Lung (tissue), 12 donors: Measurements from ENCODE around the gene RPS14. TPM values are rescaled to one million over a fixed set of nuclear protein-coding genes. Genes with fewer than 3 reads are reported as not detected.

Experiments used
- ATAC-seq: fragments of 200-7000 bp; cut with Tn5 transposase; one replicate; pipeline ENCODE4 v1.9.1; 2020; ENCODE audit warnings: moderate number of reproducible peaks; ENCODE audit not compliant: insufficient read depth, low FRiP score
- DNase-seq, 3 donors: peaks; one replicate each; pipeline ENCODE4 v3.0.0-alpha.2; 2013 to 2017
- H3K27ac ChIP-seq, 2 donors: one replicate each; pipeline ENCODE4 v1.5.1; 2013; ENCODE audit warnings: mild to moderate bottlenecking in 2 of 2, moderate library complexity in 2 of 2, control low read depth in 1 of 2, inconsistent platforms in 1 of 2, low read depth in 1 of 2, low read length in 1 of 2
- H3K27me3 ChIP-seq, 3 donors: one replicate each; pipeline ENCODE4 v1.5.1; 2013; ENCODE audit warnings: low read length in 2 of 3; ENCODE audit not compliant: control insufficient read depth in 3 of 3, insufficient read depth in 3 of 3
- H3K36me3 ChIP-seq, 4 donors: one replicate each; pipeline ENCODE4 v1.5.1; 2013; ENCODE audit warnings: low read length in 4 of 4, mild to moderate bottlenecking in 1 of 4, moderate library complexity in 1 of 4; ENCODE audit not compliant: control insufficient read depth in 4 of 4, insufficient read depth in 4 of 4
- H3K4me1 ChIP-seq, 5 donors: one replicate each; pipeline ENCODE4 v1.5.1; 2013; ENCODE audit warnings: low read length in 5 of 5, mild to moderate bottlenecking in 2 of 5, moderate library complexity in 1 of 5; ENCODE audit not compliant: control insufficient read depth in 5 of 5, insufficient read depth in 5 of 5
- H3K4me3 ChIP-seq: one replicate; pipeline ENCODE4 v1.5.1; 2013; ENCODE audit warnings: mild to moderate bottlenecking, control low read depth, moderate library complexity
- H3K9ac ChIP-seq, 2 donors: one replicate each; pipeline ENCODE4 v1.5.1; 2013; ENCODE audit warnings: low read length in 2 of 2, control low read depth in 1 of 2; ENCODE audit not compliant: insufficient read depth in 1 of 2
- H3K9me3 ChIP-seq, 4 donors: one replicate each; pipeline ENCODE4 v1.5.1; 2013; ENCODE audit warnings: low read length in 3 of 4, mild to moderate bottlenecking in 1 of 4, moderate library complexity in 1 of 4; ENCODE audit not compliant: control insufficient read depth in 4 of 4, insufficient read depth in 3 of 4
- WGBS, 2 donors: extraction: QIAGEN DNeasy Blood & Tissue Kit; methylation state at CpG; one replicate each; pipeline ENCODE4 v1.1.7; 2013; 5-methylcytosine and 5-hydroxymethylcytosine counted together
- polyA plus RNA-seq, 2 donors: library from polyadenylated mRNA; stranded (reverse); fragments of 200-250 nt; gene quantifications; one replicate each; pipeline ENCODE4 v1.2.1, GENCODE V29; 2013
- total RNA-seq, 2 donors: library from RNA; depleted of rRNA in 1 of 2; stranded (reverse); fragments of >200 nt in 1 of 2; gene quantifications; one replicate each; pipeline ENCODE4 v1.2.1, GENCODE V29; 2014 to 2021
- TF ChIP-seq, protein P1 (sequence below): IDR thresholded peaks from 2 replicates; pipeline ENCODE4 v1.5.1; 2012; ENCODE audit warnings: mild to moderate bottlenecking; ENCODE audit errors: control extremely low read depth, extremely low read depth
- donor health status: control.
- donor health status: control.
- donor health status: Bipolar disorder and iron deficiency.
- donor health status: healthy.
- donor health status: DM: yes; HTN: yes; CAD: no.

RPS14 gene
- total and polyA plus RNA-seq, 4 donors: 1,065 to 4,623 (median 2,452) TPM

DNA sequence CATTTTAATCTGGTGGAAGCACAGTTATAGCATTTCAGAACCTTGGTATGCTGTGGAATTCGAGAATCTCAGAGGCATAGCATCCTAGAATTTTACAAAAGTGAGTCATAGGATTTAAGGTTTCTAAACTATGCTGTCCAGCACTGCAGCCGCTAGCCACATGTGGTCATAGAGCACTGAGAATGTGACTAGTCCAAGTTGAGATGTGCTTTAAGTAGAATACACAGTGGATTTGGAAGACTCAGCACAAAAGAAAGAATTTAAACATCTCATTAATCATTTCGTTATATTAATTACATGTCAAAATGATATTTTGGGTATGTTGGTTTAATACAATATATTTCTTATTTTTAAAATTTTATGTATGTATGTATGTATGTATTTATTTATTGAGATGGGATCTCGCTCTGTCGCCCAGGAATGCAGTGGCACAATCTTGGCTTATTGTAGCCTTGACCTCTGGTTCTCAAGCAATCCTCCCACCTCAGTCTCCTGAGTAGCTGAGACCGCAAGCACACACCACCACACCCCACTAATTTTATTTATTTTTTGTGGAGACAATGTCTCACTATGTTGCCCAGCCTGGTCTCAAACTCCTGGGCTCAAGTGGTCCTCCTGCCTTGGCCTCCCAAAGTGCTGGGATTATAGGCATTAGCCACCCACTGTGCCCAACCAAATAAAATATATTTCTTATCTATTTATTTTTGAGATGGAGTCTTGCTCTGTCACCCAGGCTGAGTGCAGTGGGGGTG lies 20.4 kb upstream of the RPS14 start:
- no peak for DNase-seq
- 82 to 90% methylated on average over 6 of the region's 6 CpGs for WGBS, 2 donors
- ATAC-seq: no peak
- Histone ChIP-seq H3K27ac (no peak overlapping the region), H3K27me3 (no peaks in the 10 kb centered on the region), H3K4me1 (peaks cover 0 to 10% (median 0%) of the 10 kb centered on the region in 5 donors), H3K36me3 (no peaks in the 10 kb centered on the region), H3K9me3 (no peaks in the 10 kb centered on the region), H3K9ac (no peak overlapping the region), H3K4me3 (no peak overlapping the region)
- TF ChIP-seq, protein P1, sequence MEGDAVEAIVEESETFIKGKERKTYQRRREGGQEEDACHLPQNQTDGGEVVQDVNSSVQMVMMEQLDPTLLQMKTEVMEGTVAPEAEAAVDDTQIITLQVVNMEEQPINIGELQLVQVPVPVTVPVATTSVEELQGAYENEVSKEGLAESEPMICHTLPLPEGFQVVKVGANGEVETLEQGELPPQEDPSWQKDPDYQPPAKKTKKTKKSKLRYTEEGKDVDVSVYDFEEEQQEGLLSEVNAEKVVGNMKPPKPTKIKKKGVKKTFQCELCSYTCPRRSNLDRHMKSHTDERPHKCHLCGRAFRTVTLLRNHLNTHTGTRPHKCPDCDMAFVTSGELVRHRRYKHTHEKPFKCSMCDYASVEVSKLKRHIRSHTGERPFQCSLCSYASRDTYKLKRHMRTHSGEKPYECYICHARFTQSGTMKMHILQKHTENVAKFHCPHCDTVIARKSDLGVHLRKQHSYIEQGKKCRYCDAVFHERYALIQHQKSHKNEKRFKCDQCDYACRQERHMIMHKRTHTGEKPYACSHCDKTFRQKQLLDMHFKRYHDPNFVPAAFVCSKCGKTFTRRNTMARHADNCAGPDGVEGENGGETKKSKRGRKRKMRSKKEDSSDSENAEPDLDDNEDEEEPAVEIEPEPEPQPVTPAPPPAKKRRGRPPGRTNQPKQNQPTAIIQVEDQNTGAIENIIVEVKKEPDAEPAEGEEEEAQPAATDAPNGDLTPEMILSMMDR: no peak

DNA sequence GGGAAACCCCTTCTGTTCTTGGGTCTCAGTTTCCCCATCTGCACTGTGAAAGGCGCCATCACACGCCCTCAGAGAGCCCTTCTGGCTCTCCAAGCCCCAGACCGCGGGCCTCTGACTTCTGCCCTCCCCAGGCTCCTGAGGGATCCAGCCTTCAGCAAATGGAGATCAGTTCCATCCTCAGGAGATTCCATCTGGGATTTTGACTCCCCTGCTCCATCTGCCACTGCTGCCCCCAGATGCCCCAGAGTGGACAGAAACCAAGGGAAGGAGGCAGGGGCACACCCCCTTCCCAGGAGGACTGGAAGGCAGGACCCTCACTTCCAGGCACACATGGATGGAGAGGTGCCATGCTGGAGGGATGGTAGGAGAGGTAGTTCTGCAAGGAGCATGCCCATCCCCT lies 18.7 kb upstream of the RPS14 start:
- Histone ChIP-seq H3K27me3 (no peaks in the 10 kb centered on the region), H3K9ac (no peak overlapping the region), H3K27ac (no peak overlapping the region), H3K9me3 (no peaks in the 10 kb centered on the region), H3K4me3 (no peak overlapping the region), H3K36me3 (no peaks in the 10 kb centered on the region), H3K4me1 (peaks cover 0 to 17% (median 3%) of the 10 kb centered on the region in 5 donors)
- TF ChIP-seq, protein P1: no peak
- 94 to 96% methylated on average over 4 of the region's 4 CpGs for WGBS, 2 donors
- no peak for DNase-seq
- ATAC-seq: no peak

DNA sequence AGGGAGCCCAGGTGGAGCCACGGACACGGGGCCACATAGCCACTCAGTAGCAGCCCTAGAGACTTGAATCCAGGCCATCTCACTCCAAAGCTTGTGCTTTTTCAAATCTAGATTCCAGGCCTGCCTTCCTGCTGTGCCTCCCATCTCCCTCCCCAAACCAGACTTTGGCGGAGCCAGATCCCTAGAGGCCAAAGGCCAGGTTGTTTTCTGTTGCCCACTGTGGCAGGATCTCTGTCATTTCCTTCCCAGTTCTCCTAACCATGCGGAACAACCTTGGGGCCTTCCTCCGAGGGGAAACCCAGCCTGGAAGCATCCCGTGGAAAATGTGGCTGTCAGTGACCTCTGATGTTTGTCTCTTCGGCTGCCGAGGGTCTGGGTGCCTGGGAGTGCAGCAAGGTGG lies 16.4 kb upstream of the RPS14 start:
- no peak overlapping the region for H3K4me3 ChIP-seq
- DNase-seq (peak in 1 of 3 donors; percentile 20), ATAC-seq (no peak)
- no peaks in the 10 kb centered on the region for H3K27me3 ChIP-seq
- 51 to 55% methylated on average over 8 of the region's 8 CpGs for WGBS, 2 donors
- H3K9me3 ChIP-seq: no peaks in the 10 kb centered on the region
- H3K27ac ChIP-seq: peak overlapping the region in 1 of 2 donors; percentile 34
- TF ChIP-seq, protein P1: no peak
- no peaks in the 10 kb centered on the region for H3K36me3 ChIP-seq
- peaks cover 0 to 17% (median 4%) of the 10 kb centered on the region in 5 donors for H3K4me1 ChIP-seq
- H3K9ac ChIP-seq: no peak overlapping the region
